ENCODE data around the gene UMAD1. TPM values are rescaled to one million over a fixed set of nuclear protein-coding genes. Genes with fewer than 3 reads are reported as not detected.

UMAD1 gene
- total and polyA plus RNA-seq, 2 of the 4 experiments (the other 2 are of a cell fraction), result 5.2 to 8.4 TPM

- H3K56ac ChIP-seq (ENCODE audit: extremely low read depth, insufficient read depth, low read length), result no peak overlapping the region
- H3K9ac ChIP-seq (ENCODE audit: low read depth, low read length), result no peak overlapping the region
- H3K4me1 ChIP-seq (ENCODE audit: control insufficient read depth, insufficient read depth, low read length), result 0 out of 2 replicates have a peak, but pooled peaks cover 1% of the 10 kb centered on the region
- no peak overlapping the region for H3K4ac ChIP-seq (ENCODE audit: low read depth, low read length)
- H2BK5ac ChIP-seq (ENCODE audit: low read depth, low read length, poor library complexity, severe bottlenecking), result no peak overlapping the region
- H2AK5ac ChIP-seq (ENCODE audit: low read depth, low read length), result no peak overlapping the region
- H2BK20ac ChIP-seq (ENCODE audit: low read depth, low read length), result no peak overlapping the region
- no peak overlapping the region for H2AFZ ChIP-seq (replicated peaks; ENCODE audit: low read length, poor library complexity)
- no peak overlapping the region for H4K5ac ChIP-seq (ENCODE audit: low read depth, low read length)
- H3K36me3 ChIP-seq (ENCODE audit: control insufficient read depth, insufficient read depth, low read length), result no peaks in the 10 kb centered on the region
- no peak overlapping the region for H3K4me3 ChIP-seq (ENCODE audit: insufficient read depth, low read depth, low read length)
- H2BK120ac ChIP-seq (ENCODE audit: low read depth, low read length), result no peak overlapping the region
- no peak overlapping the region for H3K4me2 ChIP-seq (ENCODE audit: low read depth, low read length)
- no peaks in the 10 kb centered on the region for H3K9me3 ChIP-seq (ENCODE audit: control insufficient read depth, insufficient read depth, low read length)
- dilution Hi-C loops (cut with HindIII; ENCODE audit: low sequenced_read_pairs, unreplicated experiment), result no loop called here
- no peak overlapping the region for H2AK9ac ChIP-seq (replicated peaks; ENCODE audit: low read depth, low read length, poor library complexity)
- intact Hi-C loops (cut with micrococcal nuclease), result no loop called here
- no peak overlapping the region for H4K8ac ChIP-seq (ENCODE audit: low read depth in 2 of 2, low read length in 2 of 2)
- H3K27ac ChIP-seq (ENCODE audit: insufficient read depth, low read length), result no peak overlapping the region
- no peak for ATAC-seq (ENCODE audit: low read depth)
- H3K79me1 ChIP-seq (ENCODE audit: low read depth in 1 of 2, low read length in 2 of 2), result no peaks in the 10 kb centered on the region
- no peak overlapping the region for H3K23ac ChIP-seq (ENCODE audit: low read depth, low read length)
- ChIA-PET CTCF (no interaction called here), POLR2A (ENCODE audit: unreplicated experiment) (no interaction called here)
- H3K9me1 ChIP-seq (ENCODE audit: insufficient read depth, low read length), result no peaks in the 10 kb centered on the region
- TF ChIP-seq RFX5 (IDR thresholded peaks at IDR 0.05; ENCODE audit: low read depth, low read length), result no peak
- TF ChIP-seq ELK1 (IDR thresholded peaks at IDR 0.05; ENCODE audit: borderline replicate concordance, low read depth, low read length), result no peak
- TF ChIP-seq CTCF (conservative IDR thresholded peaks at IDR 0.05; ENCODE audit: low read depth, low read length), result no peak
- TF ChIP-seq RCOR1 (IDR thresholded peaks at IDR 0.05; ENCODE audit: insufficient replicate concordance, low read length), result no peak
- TF ChIP-seq MAFK (IDR thresholded peaks at IDR 0.05; ENCODE audit: low read depth, low read length), result no peak
- TF ChIP-seq USF2 (IDR thresholded peaks at IDR 0.05; ENCODE audit: low read depth, low read length), result no peak
- TF ChIP-seq MAZ (IDR thresholded peaks at IDR 0.05; ENCODE audit: borderline replicate concordance, low read depth, low read length), result no peak
- no peak for TF ChIP-seq SMC3 (IDR thresholded peaks at IDR 0.05; ENCODE audit: low read depth, low read length)
- no peak for TF ChIP-seq NFE2L2 (IDR thresholded peaks at IDR 0.05; ENCODE audit: low read depth, low read length)
- TF ChIP-seq BHLHE40 (IDR thresholded peaks at IDR 0.05; ENCODE audit: low read depth, low read length), result no peak
- no peak for TF ChIP-seq CEBPB (IDR thresholded peaks at IDR 0.05; ENCODE audit: low read depth, low read length)
- no peak for TF ChIP-seq FOS (IDR thresholded peaks at IDR 0.05; ENCODE audit: low read depth, low read length)
- no peak for TF ChIP-seq CHD1 (IDR thresholded peaks at IDR 0.05; ENCODE audit: low read depth, low read length)
- H3K14ac ChIP-seq (replicated peaks; ENCODE audit: low read depth, low read length), result no peak overlapping the region
- no peaks in the 10 kb centered on the region for H4K20me1 ChIP-seq (ENCODE audit: insufficient read depth, low read length)
- H3K18ac ChIP-seq (ENCODE audit: low read depth, low read length), result no peak overlapping the region
- no peak overlapping the region for H2BK15ac ChIP-seq (ENCODE audit: low read depth, low read length)
- no CpG with 5 or more reads among the region's 5 CpGs for WGBS, 2 experiments (ENCODE audit: extremely low coverage in 2 of 2, insufficient read length in 1 of 2)
- no TSS peak for BruUV-seq (replicated peaks)
- H3K27me3 ChIP-seq (ENCODE audit: control insufficient read depth, insufficient read depth, low read length), result no peaks in the 10 kb centered on the region
- no peak for DNase-seq
- in situ Hi-C loops (cut with MboI; ENCODE audit: low sequenced_read_pairs), result no loop called here
- no peak overlapping the region for H4K91ac ChIP-seq (ENCODE audit: insufficient read depth, low read depth, low read length)
Measured at GRCh38 chr7:7843240-7843639, 202.7 kb downstream of the UMAD1 start.
